Mesothelial cell of epicardium (in vitro differentiated cells): ENCODE measurements around the gene ACADVL. TPM values are rescaled to one million over a fixed set of nuclear protein-coding genes. Genes with fewer than 3 reads are reported as not detected.

ENCODE experiments used
- DNase-seq, 2 experiments: peaks; one replicate each; pipeline ENCODE4 v3.0.0; 2021; ENCODE audit warnings: low spot score in 2 of 2; ENCODE audit not compliant: unreplicated experiment in 2 of 2
- H3K27ac Mint-ChIP-seq: 2 replicates; pipeline ENCODE4 v1.8.0; 2021; ENCODE audit warnings: mixed read lengths
- H3K27me3 Mint-ChIP-seq: 2 replicates; pipeline ENCODE4 v1.8.0; 2021; ENCODE audit warnings: low read depth, mixed read lengths
- H3K36me3 Mint-ChIP-seq: 2 replicates; pipeline ENCODE4 v1.8.0; 2021; ENCODE audit warnings: mixed read lengths
- H3K4me1 Mint-ChIP-seq: 2 replicates; pipeline ENCODE4 v1.8.0; 2021; ENCODE audit warnings: mixed read lengths
- H3K4me3 Mint-ChIP-seq: 2 replicates; pipeline ENCODE4 v1.8.0; 2021; ENCODE audit warnings: mild to moderate bottlenecking, moderate library complexity, mixed read lengths
- H3K9me3 Mint-ChIP-seq: 2 replicates; pipeline ENCODE4 v1.8.0; 2021; ENCODE audit warnings: mixed read lengths
- CTCF ChIP-seq: fragments of 200-600 bp; sonication (generic); IDR thresholded peaks from one replicate; pipeline ENCODE4 v1.5.0; 2021; ENCODE audit warnings: antibody characterized with exemption; ENCODE audit not compliant: unreplicated experiment
- total RNA-seq: library from RNA; stranded (reverse); gene quantifications from 3 replicates; pipeline ENCODE4 v1.2.1, GENCODE V29; 2021

The ACADVL gene
- total RNA-seq, 1 donor from 2014 or later: 424 TPM

GRCh38 chr17:7233701-7234082, 14.0 kb downstream of the ACADVL start:
- H3K36me3 Mint-ChIP-seq: peaks cover 19% of the 10 kb centered on the region
- TF ChIP-seq CTCF: no peak
- H3K4me3 Mint-ChIP-seq: peak overlapping the region; percentile 98
- H3K9me3 Mint-ChIP-seq: no peaks in the 10 kb centered on the region
- H3K27me3 Mint-ChIP-seq: no peaks in the 10 kb centered on the region
- H3K27ac Mint-ChIP-seq: peak overlapping the region; percentile 99
- no peak for DNase-seq
- H3K4me1 Mint-ChIP-seq: peaks cover 32% of the 10 kb centered on the region

- Mint-ChIP-seq H3K27ac (peak within 1 kb of the TSS; percentile 99), H3K27me3 (no peaks in the 10 kb centered on the region), H3K4me1 (peaks cover 32% of the 10 kb centered on the region), H3K36me3 (peaks cover 15% of the 10 kb centered on the region), H3K4me3 (peak within 1 kb of the TSS; percentile 98), H3K9me3 (no peaks in the 10 kb centered on the region)
- peak; percentile 93 to 95 for DNase-seq
- no peak for TF ChIP-seq CTCF
These were observed 14.6 kb downstream of the ACADVL start, which contains the start of gene DVL2 for GRCh38 chr17:7234083-7234951. DVL2 (minus strand) TSS chr17:7234517; CDS start chr17:7234262, 255 bp downstream.

GRCh38 chr17:7235693-7236665, 16.2 kb downstream of the ACADVL start:
- Mint-ChIP-seq H3K9me3 (no peaks in the 10 kb centered on the region), H3K36me3 (peaks cover 16% of the 10 kb centered on the region), H3K4me1 (peaks cover 46% of the 10 kb centered on the region), H3K27me3 (no peaks in the 10 kb centered on the region), H3K27ac (peak overlapping the region; percentile 25), H3K4me3 (peak overlapping the region; percentile 98)
- DNase-seq: no peak
- TF ChIP-seq CTCF: no peak

GRCh38 chr17:7236808-7237207, 17.1 kb downstream of the ACADVL start:
- no peak for DNase-seq
- TF ChIP-seq CTCF: no peak
- H3K9me3 Mint-ChIP-seq: no peaks in the 10 kb centered on the region
- H3K4me3 Mint-ChIP-seq: peak overlapping the region; percentile 95
- H3K4me1 Mint-ChIP-seq: peaks cover 54% of the 10 kb centered on the region
- no peaks in the 10 kb centered on the region for H3K27me3 Mint-ChIP-seq
- peaks cover 20% of the 10 kb centered on the region for H3K36me3 Mint-ChIP-seq
- peak overlapping the region; percentile 87 for H3K27ac Mint-ChIP-seq

GRCh38 chr17:7237266-7237760, 17.6 kb downstream of the ACADVL start:
- Mint-ChIP-seq H3K36me3 (peaks cover 17% of the 10 kb centered on the region), H3K27me3 (no peaks in the 10 kb centered on the region), H3K4me3 (peak overlapping the region; percentile 95), H3K9me3 (no peaks in the 10 kb centered on the region), H3K4me1 (peaks cover 53% of the 10 kb centered on the region), H3K27ac (peak overlapping the region; percentile 87)
- no peak for DNase-seq
- TF ChIP-seq CTCF: no peak
